ENCODE data around the gene LBR.
A peak's percentile ranks its signal among the peaks of the same experiment; 100 is the strongest.

The LBR gene

GRCh38 chr1:225442123-225442505, 14.3 kb upstream of the LBR start:
- DNase-seq, result no peak

GRCh38 chr1:225441314-225442122, 13.7 kb upstream of the LBR start:
- peak; percentile 25 for DNase-seq

GRCh38 chr1:225440380-225441221, 12.8 kb upstream of the LBR start:
- no peak for DNase-seq

GRCh38 chr1:225437710-225438437, 10.0 kb upstream of the LBR start:
- DNase-seq, result peak; percentile 21

DNA sequence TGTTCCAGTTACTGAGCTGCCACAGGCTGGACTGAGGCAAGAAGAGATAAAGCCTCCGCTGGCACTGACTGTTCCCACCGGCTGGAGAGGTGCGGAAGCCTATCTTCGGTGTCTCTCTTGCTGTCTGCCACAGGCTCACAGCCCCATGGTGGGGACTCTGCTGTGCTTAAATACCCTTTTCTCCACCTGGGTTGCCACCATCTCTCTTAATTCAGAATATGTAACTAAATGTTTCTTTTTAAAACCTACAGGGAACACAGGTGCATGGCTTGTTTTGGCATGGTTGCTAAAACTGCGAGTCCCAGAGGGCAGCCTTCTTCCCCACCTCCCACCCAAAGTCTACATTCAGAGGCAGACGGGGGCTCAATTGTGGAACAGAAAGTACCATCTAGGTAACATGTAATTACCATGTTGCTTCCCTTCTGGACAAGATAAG, 8.1 kb upstream of the LBR start:
- DNase-seq, result no peak

DNA sequence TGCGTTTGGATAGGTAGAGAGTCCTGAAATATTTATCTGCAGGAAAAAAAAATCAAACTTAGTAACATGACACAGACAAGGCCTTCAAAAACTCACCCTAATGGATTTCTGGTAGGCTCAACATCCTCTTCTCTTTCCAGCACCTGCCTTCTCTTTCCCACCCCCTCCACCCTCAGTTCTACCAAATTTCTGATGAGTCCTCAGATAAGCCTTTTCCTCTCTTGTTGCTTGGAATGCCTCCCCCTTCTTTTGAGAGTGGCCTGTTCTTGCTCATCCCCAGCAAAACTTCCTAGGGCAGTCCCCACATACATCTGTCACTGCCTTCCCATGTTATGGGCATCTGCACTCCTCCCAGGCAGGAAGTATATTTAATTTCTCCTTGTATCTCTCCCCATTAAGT, 7.6 kb upstream of the LBR start:
- DNase-seq, result no peak

DNA sequence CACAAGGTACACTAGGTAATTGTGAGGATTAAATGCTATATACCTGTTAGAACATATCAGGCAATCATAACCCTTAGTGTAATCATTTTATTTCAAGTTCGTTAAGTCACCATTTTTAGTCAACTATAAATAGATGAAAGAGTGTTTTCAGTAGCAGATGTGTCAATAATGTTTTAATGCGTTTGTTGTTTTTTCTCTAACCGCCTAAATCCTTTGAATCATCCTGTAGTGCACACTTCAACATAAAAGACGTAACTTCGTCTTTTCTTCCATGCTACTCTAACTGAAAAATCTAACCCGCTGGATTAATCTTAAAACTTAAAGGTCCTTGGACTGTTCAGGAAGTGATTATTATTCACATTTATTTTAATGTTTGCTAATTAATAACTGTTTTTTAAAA, 7.2 kb upstream of the LBR start:
- DNase-seq, result no peak

DNA sequence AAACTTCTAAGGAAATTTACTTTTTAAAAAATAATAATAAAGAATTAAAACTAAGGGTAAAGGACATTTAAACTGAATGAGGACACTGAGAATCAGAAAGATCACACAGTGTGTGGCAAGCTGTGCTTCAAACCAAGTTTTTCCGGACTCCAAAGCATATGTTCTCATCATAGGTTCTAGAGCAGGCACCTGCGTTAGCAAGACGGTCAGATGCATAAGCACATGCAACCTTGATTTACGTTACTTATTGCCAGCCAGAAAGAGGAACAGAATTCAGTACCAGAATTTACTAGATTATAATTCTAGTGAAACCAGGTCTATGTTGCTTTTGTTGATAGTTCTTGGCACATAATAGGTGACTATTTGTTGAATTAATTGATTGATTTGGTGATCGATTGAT, 6.2 kb upstream of the LBR start:
- no peak for DNase-seq

- DNase-seq, result no peak
Observed at GRCh38 chr1:225431081-225431863, 3.4 kb upstream of the LBR start.

GRCh38 chr1:225430301-225430700, 2.5 kb upstream of the LBR start:
- no peak for DNase-seq

- DNase-seq, result no peak
Observed at GRCh38 chr1:225428881-225429455, 1.1 kb upstream of the LBR start.

DNA sequence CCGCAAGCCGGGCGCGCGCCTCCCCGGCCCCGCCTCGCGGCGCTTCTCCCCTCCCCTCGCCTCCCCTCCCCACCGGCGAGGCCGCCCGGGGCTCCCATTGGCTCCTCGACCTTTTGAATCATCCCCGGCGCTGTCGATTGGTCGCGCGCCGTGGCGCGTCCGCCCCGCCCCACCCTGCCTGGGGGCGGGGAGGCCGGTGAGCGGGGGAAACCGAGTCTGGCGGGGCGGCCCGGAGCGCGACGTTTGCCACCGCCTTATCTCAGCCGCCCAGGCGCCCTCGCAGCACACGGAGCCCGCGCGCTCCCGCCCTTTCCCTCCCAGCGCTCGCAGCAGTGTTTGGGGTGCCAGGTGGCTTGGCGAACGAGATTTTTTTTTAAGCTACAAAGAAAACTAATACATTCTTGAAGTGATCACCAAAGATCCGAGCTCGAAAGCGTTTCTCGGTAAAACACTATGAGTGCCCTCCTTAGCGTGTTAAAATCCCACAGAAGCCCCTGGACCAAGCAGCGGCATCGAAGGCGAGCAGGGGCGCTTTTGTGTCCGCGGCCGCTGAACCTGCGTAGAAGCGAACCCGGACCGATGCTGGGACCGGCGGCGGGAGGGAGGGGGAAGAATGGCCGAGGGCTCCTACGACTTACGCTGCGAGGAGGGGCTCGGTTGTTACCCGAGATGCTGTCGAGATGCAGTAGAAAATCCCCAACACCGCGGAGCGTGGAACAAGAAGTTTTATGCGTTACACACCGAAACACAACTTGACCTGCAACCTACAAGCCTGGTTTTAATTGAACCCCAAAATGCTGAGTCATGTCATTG, 436 bp upstream of the LBR start:
- DNase-seq, result peak; percentile 94

GRCh38 chr1:225426395-225427234, 1.2 kb downstream of the LBR start:
- DNase-seq, result peak; percentile 58

DNA sequence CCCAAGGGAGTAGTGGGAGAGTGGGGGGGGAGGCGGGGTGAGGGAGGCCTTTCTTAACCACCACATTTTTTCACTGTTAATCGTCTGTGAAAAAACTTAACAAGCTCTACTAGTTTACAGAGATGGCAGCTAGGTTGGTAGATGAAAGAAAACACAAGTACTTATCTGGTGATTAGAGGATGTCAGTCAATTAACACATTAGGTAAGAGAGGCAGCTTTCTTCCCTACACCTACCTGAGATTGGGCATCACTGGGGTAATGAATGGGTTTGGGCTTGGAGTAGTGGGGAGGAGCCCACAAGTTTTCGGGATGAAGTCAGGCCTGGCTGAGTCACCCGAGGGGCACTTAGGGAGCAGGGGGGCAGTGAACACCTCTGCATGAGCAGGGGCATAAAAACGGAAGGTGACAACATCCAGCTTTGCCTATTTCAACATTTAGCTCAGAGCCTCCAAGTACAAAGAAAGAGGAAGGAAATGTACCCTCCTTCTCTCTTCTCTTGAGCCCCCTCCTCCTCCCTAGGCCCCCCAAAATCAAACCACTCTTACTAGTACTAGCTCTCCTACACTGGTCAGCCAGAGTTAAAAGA, 2.5 kb downstream of the LBR start:
- DNase-seq, result no peak

DNA sequence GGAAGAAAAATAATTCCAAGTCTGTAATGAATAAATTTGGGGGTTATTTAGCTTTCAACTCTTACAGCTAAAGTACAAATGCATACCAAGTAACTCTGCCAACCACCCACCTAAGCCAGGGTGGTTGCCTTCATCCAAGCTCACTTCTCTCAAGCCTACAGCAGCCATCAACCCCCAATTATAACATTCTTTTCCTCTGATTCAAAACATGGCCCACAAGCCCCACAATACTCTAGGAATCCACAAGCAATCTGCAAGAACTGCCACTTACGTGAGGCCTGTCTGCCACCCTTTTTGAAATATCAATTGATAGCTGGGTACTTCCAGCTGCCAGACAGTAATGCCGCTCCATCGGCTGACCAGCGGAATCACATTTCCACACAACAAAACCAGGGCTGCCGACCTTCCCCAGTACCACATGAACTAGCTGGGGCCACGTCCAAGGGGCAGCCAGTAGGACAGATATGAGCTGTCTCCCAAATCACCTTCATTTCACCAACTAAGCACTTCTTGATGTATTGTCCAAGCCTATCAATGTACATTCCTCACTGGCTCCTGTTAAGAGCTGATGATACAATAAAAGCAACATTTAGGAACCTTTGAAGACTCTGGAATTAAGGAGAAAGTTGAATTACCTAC, 3.2 kb downstream of the LBR start:
- DNase-seq, result no peak

GRCh38 chr1:225423518-225423855, 4.4 kb downstream of the LBR start:
- DNase-seq, result no peak

- no peak for DNase-seq
Observed at GRCh38 chr1:225422795-225423517, 4.9 kb downstream of the LBR start.

- DNase-seq, result no peak
Observed at GRCh38 chr1:225422031-225422605, 5.7 kb downstream of the LBR start.
